ENCODE results near the gene PRSS48. TPM values are rescaled to one million over a fixed set of nuclear protein-coding genes. Genes with fewer than 3 reads are reported as not detected.

The PRSS48 gene
- total RNA-seq, 1 experiment from 2014 or later: not detected

- H3K23ac ChIP-seq (ENCODE audit: insufficient read length, low read depth, low read length): no peak overlapping the region
- no peak overlapping the region for H3K4me2 ChIP-seq (ENCODE audit: insufficient read depth, insufficient read length, low read length)
- H3T11ph ChIP-seq (ENCODE audit: low read length): no peak overlapping the region
- H3K4me1 ChIP-seq (ENCODE audit: insufficient read depth, low read length): peaks cover 3% of the 10 kb centered on the region; the same call in 1 of the 2 replicates
- Mint-ChIP-seq H3K4me3 (no peak overlapping the region), H3K9me3 (0 out of 5 replicates have a peak, but pooled peaks cover 0 to 2% of the 10 kb centered on the region in 2 experiments), H3K36me3 (ENCODE audit: insufficient read depth in 1 of 3, low read depth in 3 of 3) (no peaks in the 10 kb centered on the region; a peak in 1 of 7 replicates), H3K27ac (peak overlapping the region in 1 of 3 experiments; percentile 27; a peak in 2 of 7 replicates), H3K4me1 (peaks cover 2 to 14% of the 10 kb centered on the region in 2 experiments; a peak in 3 of 4 replicates), H3K27me3 (ENCODE audit: low read depth) (no peaks in the 10 kb centered on the region)
- H3K27me3 ChIP-seq (ENCODE audit: insufficient read depth, low read length): no peaks in the 10 kb centered on the region
- no peak overlapping the region for H2AFZ ChIP-seq (ENCODE audit: low read length)
- no peak overlapping the region for H2BK120ac ChIP-seq (ENCODE audit: low read depth, low read length, poor library complexity, severe bottlenecking)
- no peak overlapping the region for H2BK20ac ChIP-seq (ENCODE audit: low read depth, low read length, poor library complexity, severe bottlenecking)
- no peak overlapping the region for H3K56ac ChIP-seq (ENCODE audit: insufficient read length, low read depth, low read length)
- H3K23me2 ChIP-seq (ENCODE audit: insufficient read length, low read depth, low read length, poor library complexity, severe bottlenecking): no peaks in the 10 kb centered on the region
- H4K5ac ChIP-seq (ENCODE audit: insufficient read length, low read depth, low read length): no peak overlapping the region
- H4K8ac ChIP-seq (replicated peaks; ENCODE audit: insufficient read length, low read depth, low read length): no peak overlapping the region
- H3K79me2 ChIP-seq (ENCODE audit: insufficient read depth, low read length): no peaks in the 10 kb centered on the region
- H3K18ac ChIP-seq (ENCODE audit: insufficient read length, low read depth, low read length): no peak overlapping the region
- no peaks in the 10 kb centered on the region for H3K79me1 ChIP-seq (ENCODE audit: insufficient read depth, low read depth, low read length, poor library complexity, severe bottlenecking)
- no peak overlapping the region for H3K14ac ChIP-seq (ENCODE audit: insufficient read depth, low read length)
- no peaks in the 10 kb centered on the region for H4K20me1 ChIP-seq (ENCODE audit: control insufficient read depth, insufficient read depth, insufficient read length)
- no CpG with 5 or more reads among the region's 1 CpG for WGBS (ENCODE audit: extremely low coverage, insufficient read length, low lambda C conversion rate)
- no peak overlapping the region for H3K9ac ChIP-seq (ENCODE audit: extremely low read depth, insufficient read length, low read length)
- no peak overlapping the region for H3K4ac ChIP-seq (ENCODE audit: low read depth, low read length)
- no peak overlapping the region for H2BK15ac ChIP-seq (ENCODE audit: low read depth, low read length)
- no peak overlapping the region for H2AK5ac ChIP-seq (ENCODE audit: insufficient read length, low read length)
- H3K9me3 ChIP-seq (ENCODE audit: control insufficient read depth, low read depth, low read length): no peaks in the 10 kb centered on the region
- no peak overlapping the region for H2BK12ac ChIP-seq (ENCODE audit: insufficient read length, low read depth, low read length)
- DNase-seq: no peak
- no peak overlapping the region for H2BK5ac ChIP-seq (ENCODE audit: insufficient read length, low read length)
- peak overlapping the region; percentile 8 for H3K27ac ChIP-seq (ENCODE audit: insufficient read length, low read depth, low read length)
- TF ChIP-seq CTCF (conservative IDR thresholded peaks at IDR 0.05): no peak
- no peak overlapping the region for H4K91ac ChIP-seq (ENCODE audit: insufficient read length, low read depth, low read length)
Observed at GRCh38 chr4:151331276-151332042, 54.5 kb downstream of the PRSS48 start.

All from H9 (cell line).